ENCODE data around the gene CTIF. TPM values are rescaled to one million over a fixed set of nuclear protein-coding genes. Genes with fewer than 3 reads are reported as not detected.

CTIF gene
- total and polyA plus RNA-seq, 5 donors, result 41.0 to 78.2 (median 48.5) TPM

DNA sequence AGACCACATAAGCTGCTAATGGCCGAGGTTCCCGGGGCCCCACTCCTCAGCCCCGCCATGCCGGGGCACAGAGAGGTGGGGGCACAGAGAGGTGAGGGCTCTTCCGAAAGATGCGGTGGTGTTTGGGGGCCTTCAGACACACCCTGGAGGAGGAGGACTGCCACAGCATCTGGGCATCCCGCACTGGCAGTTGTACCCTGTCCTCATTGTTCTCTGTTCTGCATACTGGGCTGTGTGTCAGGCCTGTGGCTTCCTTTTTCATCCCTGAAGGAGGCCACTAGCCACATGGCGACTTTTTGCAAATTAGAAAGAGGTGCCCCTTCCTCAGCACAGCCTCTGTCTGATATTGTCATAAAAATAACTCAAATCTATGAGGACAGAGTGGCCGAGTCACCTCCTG is 150.1 kb downstream of the CTIF start:
- intact Hi-C loops (cut with DNase I), result loop anchor here in 2 of 4 donors (10.0 kb wide), 2 partner anchors 86 to 246 kb away; no protein-coding TSS in a partner anchor
- Histone ChIP-seq H3K27ac (ENCODE audit: low read length) (no peak overlapping the region), H3K4me1 (ENCODE audit: control insufficient read depth, insufficient read depth, low read length) (peaks cover 7% of the 10 kb centered on the region), H3K27me3 (ENCODE audit: control insufficient read depth, insufficient read depth) (no peaks in the 10 kb centered on the region), H3K9me3 (ENCODE audit: control insufficient read depth, low read length) (no peaks in the 10 kb centered on the region), H3K4me3 (ENCODE audit: low read length) (no peak overlapping the region)
- DNase-seq (no peak), ATAC-seq (no peak)
- WGBS, result 93% methylated on average over 9 of the region's 9 CpGs

DNA sequence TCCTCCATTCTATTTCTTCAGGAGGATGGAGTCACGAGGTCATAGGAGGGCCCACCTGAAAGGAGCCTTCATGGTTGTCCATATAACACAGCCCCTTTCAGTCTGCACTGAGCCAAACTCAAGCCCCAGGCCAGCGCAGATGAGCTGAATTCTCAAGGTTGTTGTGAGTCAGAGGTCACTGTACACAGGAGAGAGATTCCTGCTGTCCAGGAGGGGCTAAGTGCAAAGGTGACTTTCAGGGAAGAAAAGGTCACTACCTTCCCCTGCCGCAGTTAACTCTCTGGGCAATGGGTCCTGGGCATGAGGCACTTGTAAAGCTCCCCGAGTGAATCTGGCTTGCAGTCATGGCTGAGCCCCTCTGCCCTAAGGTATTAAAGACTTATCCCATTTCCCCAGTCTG is 150.7 kb downstream of the CTIF start:
- H3K27ac ChIP-seq (ENCODE audit: low read length), result no peak overlapping the region
- 96% methylated on average over 4 of the region's 4 CpGs for WGBS
- no peaks in the 10 kb centered on the region for H3K27me3 ChIP-seq (ENCODE audit: control insufficient read depth, insufficient read depth)
- no peak for DNase-seq
- no peak for ATAC-seq
- no peaks in the 10 kb centered on the region for H3K9me3 ChIP-seq (ENCODE audit: control insufficient read depth, low read length)
- H3K4me3 ChIP-seq (ENCODE audit: low read length), result no peak overlapping the region
- intact Hi-C loops (cut with DNase I), result loop anchor here in 2 of 4 donors (10.0 kb wide), 2 partner anchors 85 to 245 kb away; no protein-coding TSS in a partner anchor
- peaks cover 7% of the 10 kb centered on the region for H3K4me1 ChIP-seq (ENCODE audit: control insufficient read depth, insufficient read depth, low read length)

DNA sequence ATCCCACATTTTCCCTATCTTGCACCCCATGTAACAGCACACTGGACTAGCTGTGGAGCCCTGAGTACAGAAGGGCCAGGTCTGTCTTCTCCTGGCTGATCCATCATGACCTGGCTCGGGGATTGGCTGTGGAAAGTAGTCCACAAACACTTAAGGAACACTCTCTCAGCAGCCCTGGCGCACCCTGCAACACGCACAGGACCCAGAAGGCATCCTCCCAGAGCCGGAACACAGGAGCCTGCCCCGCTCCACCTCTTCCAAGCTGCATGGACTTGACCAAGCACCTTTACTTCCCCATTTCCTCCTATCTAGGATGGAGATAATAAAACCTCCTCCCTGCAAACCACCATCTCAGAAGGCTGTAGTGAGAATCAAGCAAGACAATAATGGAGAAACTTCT is 151.7 kb downstream of the CTIF start:
- WGBS, result 91% methylated on average over 5 of the region's 5 CpGs
- ATAC-seq (no peak), DNase-seq (no peak)
- Histone ChIP-seq H3K27me3 (ENCODE audit: control insufficient read depth, insufficient read depth) (no peaks in the 10 kb centered on the region), H3K4me3 (ENCODE audit: low read length) (no peak overlapping the region), H3K9me3 (ENCODE audit: control insufficient read depth, low read length) (no peaks in the 10 kb centered on the region), H3K4me1 (ENCODE audit: control insufficient read depth, insufficient read depth, low read length) (peaks cover 7% of the 10 kb centered on the region), H3K27ac (ENCODE audit: low read length) (no peak overlapping the region)
- intact Hi-C loops (cut with DNase I), result no loop called here

DNA sequence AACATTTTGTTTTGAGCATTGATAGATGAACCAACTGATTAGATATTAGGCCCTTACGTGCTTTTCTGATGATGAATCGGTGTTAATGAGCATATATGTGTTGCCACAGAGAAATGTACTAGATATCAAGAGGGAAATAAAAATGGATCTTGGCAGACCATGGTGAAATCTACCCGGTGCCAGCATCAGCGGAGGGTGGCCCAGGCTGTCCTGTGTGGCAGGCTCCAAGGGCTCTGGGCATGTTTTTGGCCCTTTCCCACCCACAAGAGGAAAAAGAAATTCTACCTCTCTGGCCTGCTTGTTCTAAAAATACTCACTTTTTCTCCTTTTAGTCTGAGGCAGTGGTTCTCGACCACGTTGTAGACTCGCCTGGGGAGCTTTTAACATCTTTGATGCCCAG is 154.2 kb downstream of the CTIF start:
- no peaks in the 10 kb centered on the region for H3K27me3 ChIP-seq (ENCODE audit: control insufficient read depth, insufficient read depth)
- intact Hi-C loops (cut with DNase I), result no loop called here
- peaks cover 7% of the 10 kb centered on the region for H3K4me1 ChIP-seq (ENCODE audit: control insufficient read depth, insufficient read depth, low read length)
- ATAC-seq (peak in 1 of 2 donors; percentile 10), DNase-seq (peak in 1 of 3 donors; percentile 46)
- H3K27ac ChIP-seq (ENCODE audit: low read length), result no peak overlapping the region
- no peaks in the 10 kb centered on the region for H3K9me3 ChIP-seq (ENCODE audit: control insufficient read depth, low read length)
- WGBS, result 86% methylated on average over 7 of the region's 7 CpGs
- no peak overlapping the region for H3K4me3 ChIP-seq (ENCODE audit: low read length)

DNA sequence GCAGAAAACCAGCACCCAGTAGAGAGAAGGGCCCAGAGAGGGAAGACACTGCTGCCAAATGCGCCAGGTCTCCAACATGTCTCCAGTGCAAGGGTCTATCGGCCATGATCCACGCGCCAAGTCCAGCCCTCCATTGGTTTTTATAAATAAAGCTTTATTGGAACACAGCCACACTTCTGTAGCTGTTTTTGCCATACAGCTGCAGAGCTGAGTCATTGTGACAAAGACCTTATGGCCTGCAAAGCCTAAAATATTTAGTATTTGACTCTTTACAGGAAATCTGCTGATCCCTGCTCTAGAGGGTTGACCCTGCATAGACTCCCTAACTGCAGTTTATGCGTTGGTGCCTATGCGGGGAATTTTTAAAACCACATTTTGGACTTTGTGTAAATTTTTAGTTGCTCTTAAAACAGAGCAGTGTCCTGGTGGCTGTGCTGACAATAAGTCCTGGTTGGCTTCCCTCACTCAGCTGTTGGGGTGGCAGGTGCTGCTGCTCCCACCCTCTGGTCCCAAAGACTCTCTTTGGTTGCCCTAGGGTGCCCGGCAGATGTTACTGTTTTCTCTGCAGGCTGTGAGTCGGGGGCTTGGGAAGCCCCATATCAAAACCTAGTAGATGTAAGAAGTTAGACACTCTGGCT is 154.9 kb downstream of the CTIF start:
- Histone ChIP-seq H3K27me3 (ENCODE audit: control insufficient read depth, insufficient read depth) (no peaks in the 10 kb centered on the region), H3K9me3 (ENCODE audit: control insufficient read depth, low read length) (no peaks in the 10 kb centered on the region), H3K27ac (ENCODE audit: low read length) (no peak overlapping the region), H3K4me1 (ENCODE audit: control insufficient read depth, insufficient read depth, low read length) (peaks cover 2% of the 10 kb centered on the region), H3K4me3 (ENCODE audit: low read length) (no peak overlapping the region)
- WGBS, result 92% methylated on average over 8 of the region's 8 CpGs
- ATAC-seq (no peak), DNase-seq (no peak)
- intact Hi-C loops (cut with DNase I), result no loop called here

DNA sequence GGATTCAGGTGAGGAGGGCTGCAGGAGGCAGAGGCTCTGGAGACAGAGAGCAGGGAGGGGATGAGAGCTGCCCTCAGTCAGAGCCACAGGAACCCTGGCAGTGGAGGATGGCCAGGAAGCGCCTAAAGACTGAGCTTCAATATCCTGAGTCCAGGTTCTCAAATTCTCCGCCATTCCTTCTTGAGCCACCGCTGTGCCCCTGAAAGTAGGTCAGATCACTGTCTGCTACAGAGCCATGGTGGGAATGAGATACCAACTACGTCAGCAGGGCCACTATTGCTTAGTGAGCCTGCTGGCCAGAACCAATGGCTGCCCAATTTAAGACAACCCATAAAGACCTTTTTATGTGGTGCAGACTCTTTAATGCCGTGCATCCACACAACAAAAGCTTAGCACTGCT is 155.5 kb downstream of the CTIF start:
- DNase-seq (no peak), ATAC-seq (no peak)
- WGBS, result 94% methylated on average over 5 of the region's 5 CpGs
- H3K27me3 ChIP-seq (ENCODE audit: control insufficient read depth, insufficient read depth), result no peaks in the 10 kb centered on the region
- peaks cover 2% of the 10 kb centered on the region for H3K4me1 ChIP-seq (ENCODE audit: control insufficient read depth, insufficient read depth, low read length)
- no peaks in the 10 kb centered on the region for H3K9me3 ChIP-seq (ENCODE audit: control insufficient read depth, low read length)
- H3K27ac ChIP-seq (ENCODE audit: low read length), result no peak overlapping the region
- intact Hi-C loops (cut with DNase I), result no loop called here
- no peak overlapping the region for H3K4me3 ChIP-seq (ENCODE audit: low read length)

DNA sequence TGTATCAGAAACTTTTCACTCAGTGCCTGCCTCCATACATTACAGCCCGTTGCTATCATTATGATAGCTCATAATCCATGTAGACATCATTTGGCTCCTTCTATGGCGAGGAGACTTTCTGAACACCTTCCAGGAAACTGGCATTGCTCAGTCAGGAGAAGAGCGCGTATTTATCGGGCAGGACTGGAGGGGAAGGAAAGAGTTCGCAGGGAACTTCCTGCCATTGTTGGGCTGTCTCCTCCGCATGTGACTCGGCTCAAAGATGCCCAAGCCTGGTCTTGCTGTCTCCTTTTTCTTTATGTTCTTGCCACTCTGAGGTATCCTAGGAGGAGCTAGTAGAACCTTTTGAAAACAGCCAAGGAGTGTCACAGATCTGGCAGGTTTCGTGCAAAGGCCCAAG is 156.8 kb downstream of the CTIF start:
- H3K27me3 ChIP-seq (ENCODE audit: control insufficient read depth, insufficient read depth), result no peaks in the 10 kb centered on the region
- H3K4me1 ChIP-seq (ENCODE audit: control insufficient read depth, insufficient read depth, low read length), result peaks cover 2% of the 10 kb centered on the region
- intact Hi-C loops (cut with DNase I), result no loop called here
- no peak overlapping the region for H3K27ac ChIP-seq (ENCODE audit: low read length)
- no peaks in the 10 kb centered on the region for H3K9me3 ChIP-seq (ENCODE audit: control insufficient read depth, low read length)
- ATAC-seq (peak in 1 of 2 donors; percentile 61), DNase-seq (no peak)
- no peak overlapping the region for H3K4me3 ChIP-seq (ENCODE audit: low read length)
- 73% methylated on average over 9 of the region's 9 CpGs for WGBS

DNA sequence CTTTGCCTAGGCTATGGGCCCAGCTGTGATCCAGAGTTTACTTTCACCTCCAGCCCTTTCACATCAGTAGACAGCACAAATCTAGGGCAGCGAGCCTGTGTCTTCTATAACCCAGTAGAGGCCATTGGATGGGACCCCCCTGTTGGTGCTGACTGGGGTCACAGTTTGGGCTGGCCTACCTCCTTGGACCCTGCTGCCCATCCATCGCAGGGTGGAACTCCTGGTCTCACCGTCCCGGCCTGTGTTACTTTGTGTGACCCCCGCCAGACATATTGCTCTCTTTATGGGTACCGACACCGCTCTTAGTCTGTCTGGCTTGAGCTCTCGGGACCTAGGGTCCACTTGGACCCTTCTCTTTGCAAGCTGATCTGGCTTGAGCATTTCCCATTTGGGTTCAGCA is 157.4 kb downstream of the CTIF start:
- Histone ChIP-seq H3K27me3 (ENCODE audit: control insufficient read depth, insufficient read depth) (no peaks in the 10 kb centered on the region), H3K4me1 (ENCODE audit: control insufficient read depth, insufficient read depth, low read length) (peaks cover 2% of the 10 kb centered on the region), H3K4me3 (ENCODE audit: low read length) (no peak overlapping the region), H3K9me3 (ENCODE audit: control insufficient read depth, low read length) (no peaks in the 10 kb centered on the region), H3K27ac (ENCODE audit: low read length) (peak overlapping the region; percentile 7)
- 98% methylated on average over 8 of the region's 8 CpGs for WGBS
- no peak for ATAC-seq
- intact Hi-C loops (cut with DNase I), result no loop called here
- no peak for DNase-seq

DNA sequence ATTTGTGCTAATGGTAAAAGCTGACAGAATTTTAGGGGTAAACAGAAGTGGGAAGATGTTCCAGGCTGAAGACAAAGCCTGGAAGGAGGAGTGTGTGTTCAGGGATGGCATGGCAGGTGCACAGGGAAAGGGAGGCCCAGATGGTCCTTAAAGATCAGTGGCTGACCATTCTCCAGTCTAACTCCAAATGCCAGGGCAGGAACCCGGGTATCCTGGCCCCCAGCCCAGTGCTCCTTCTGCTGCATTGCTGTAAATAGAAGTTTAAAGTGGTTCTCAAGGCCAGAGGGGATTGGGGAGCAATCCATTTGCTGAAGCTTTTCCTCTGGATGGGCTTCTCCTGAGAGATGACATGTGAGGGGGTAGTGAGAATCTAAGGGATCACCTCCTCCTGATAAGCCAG is 158.6 kb downstream of the CTIF start:
- no peak for ATAC-seq
- H3K4me3 ChIP-seq (ENCODE audit: low read length), result no peak overlapping the region
- intact Hi-C loops (cut with DNase I), result no loop called here
- no peaks in the 10 kb centered on the region for H3K9me3 ChIP-seq (ENCODE audit: control insufficient read depth, low read length)
- no peak overlapping the region for H3K27ac ChIP-seq (ENCODE audit: low read length)
- 41% methylated on average over 1 of the region's 1 CpG for WGBS
- H3K4me1 ChIP-seq (ENCODE audit: control insufficient read depth, insufficient read depth, low read length), result peaks cover 2% of the 10 kb centered on the region
- no peaks in the 10 kb centered on the region for H3K27me3 ChIP-seq (ENCODE audit: control insufficient read depth, insufficient read depth)
- DNase-seq, result no peak

DNA sequence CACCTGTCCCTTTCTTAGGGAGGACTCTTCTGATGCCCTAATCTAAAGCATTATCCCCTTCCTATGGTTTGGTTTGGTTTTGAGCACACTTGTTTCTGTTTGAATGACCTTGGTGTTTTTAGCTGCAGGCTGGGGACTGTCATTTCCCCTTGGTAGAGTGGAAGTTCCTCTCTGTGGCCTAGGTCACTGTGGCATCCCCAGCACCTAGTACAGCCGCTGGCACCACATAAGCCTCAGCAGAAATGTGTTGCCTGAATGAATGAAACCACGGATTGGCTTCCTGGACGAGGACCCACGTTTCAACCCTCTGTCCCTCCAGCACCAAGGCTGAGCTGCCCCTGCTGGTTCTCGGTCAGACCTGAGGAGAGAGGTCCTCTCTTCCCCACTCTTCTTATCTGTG is 159.9 kb downstream of the CTIF start:
- DNase-seq (no peak), ATAC-seq (no peak)
- 84% methylated on average over 5 of the region's 5 CpGs for WGBS
- intact Hi-C loops (cut with DNase I), result no loop called here
- no peak overlapping the region for H3K4me3 ChIP-seq (ENCODE audit: low read length)
- peaks cover 2% of the 10 kb centered on the region for H3K4me1 ChIP-seq (ENCODE audit: control insufficient read depth, insufficient read depth, low read length)
- no peaks in the 10 kb centered on the region for H3K27me3 ChIP-seq (ENCODE audit: control insufficient read depth, insufficient read depth)
- H3K27ac ChIP-seq (ENCODE audit: low read length), result no peak overlapping the region
- no peaks in the 10 kb centered on the region for H3K9me3 ChIP-seq (ENCODE audit: control insufficient read depth, low read length)

DNA sequence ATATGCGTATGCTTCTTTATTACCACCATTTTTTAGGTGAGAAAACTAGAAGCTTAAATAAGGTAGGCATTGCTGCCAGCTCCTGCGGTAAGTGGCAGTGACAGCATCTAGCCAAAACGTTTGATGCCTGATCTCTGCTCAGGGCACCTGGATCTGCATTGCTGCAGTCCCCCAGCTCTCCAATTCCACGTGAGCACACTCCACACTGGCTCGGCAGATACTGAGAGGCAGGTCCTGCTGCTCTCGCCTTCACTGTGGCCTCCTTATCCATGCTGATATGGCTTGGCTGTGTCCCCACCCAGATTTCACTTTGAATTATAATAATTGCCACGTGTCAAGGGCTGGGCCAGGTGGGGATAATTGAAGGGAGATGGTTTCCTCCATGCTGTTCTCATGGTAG is 160.9 kb downstream of the CTIF start:
- DNase-seq, result no peak
- ATAC-seq, result no peak
- Histone ChIP-seq H3K4me3 (ENCODE audit: low read length) (no peak overlapping the region), H3K4me1 (ENCODE audit: control insufficient read depth, insufficient read depth, low read length) (peaks cover 2% of the 10 kb centered on the region), H3K27me3 (ENCODE audit: control insufficient read depth, insufficient read depth) (no peaks in the 10 kb centered on the region), H3K27ac (ENCODE audit: low read length) (no peak overlapping the region), H3K9me3 (ENCODE audit: control insufficient read depth, low read length) (no peaks in the 10 kb centered on the region)
- 69% methylated on average over 7 of the region's 7 CpGs for WGBS
- intact Hi-C loops (cut with DNase I), result loop anchor here in 1 of 4 donors (10.0 kb wide), 1 partner anchor 245 kb away; no protein-coding TSS in a partner anchor

DNA sequence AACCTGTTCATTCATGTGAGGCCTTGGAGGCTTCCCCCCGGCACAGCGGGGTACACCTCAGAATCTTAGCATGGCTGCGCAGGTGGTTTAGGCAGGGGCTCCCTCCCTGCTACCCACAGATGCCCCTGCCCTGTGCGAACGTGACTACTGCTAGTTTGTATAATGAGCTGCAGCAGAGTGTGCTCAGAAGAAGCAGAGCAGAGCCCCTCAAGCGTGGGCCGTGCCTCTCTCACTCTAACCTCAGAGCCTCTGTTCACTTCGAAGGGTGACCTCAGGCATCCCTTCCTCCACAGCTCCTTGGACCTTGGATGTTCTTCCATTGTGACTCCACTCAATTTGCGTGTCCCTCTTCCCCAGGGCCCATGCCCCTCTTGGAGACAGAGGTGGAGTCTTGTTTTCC is 161.6 kb downstream of the CTIF start:
- Histone ChIP-seq H3K27me3 (ENCODE audit: control insufficient read depth, insufficient read depth) (no peaks in the 10 kb centered on the region), H3K4me1 (ENCODE audit: control insufficient read depth, insufficient read depth, low read length) (peaks cover 2% of the 10 kb centered on the region), H3K27ac (ENCODE audit: low read length) (no peak overlapping the region), H3K9me3 (ENCODE audit: control insufficient read depth, low read length) (no peaks in the 10 kb centered on the region), H3K4me3 (ENCODE audit: low read length) (no peak overlapping the region)
- 99% methylated on average over 9 of the region's 9 CpGs for WGBS
- intact Hi-C loops (cut with DNase I), result loop anchor here in 1 of 4 donors (10.0 kb wide), 1 partner anchor 244 kb away; no protein-coding TSS in a partner anchor
- no peak for ATAC-seq
- no peak for DNase-seq
